ENCODE measurements around the gene SMTNL2.

SMTNL2 gene

GRCh38 chr17:4584101-4584916 lies at the start of gene SMTNL2:
SMTNL2 (plus strand) TSS chr17:4584529; CDS start chr17:4584606, 77 bp downstream.
- DNase-seq, result no peak

GRCh38 chr17:4534928-4535666 lies 49.2 kb upstream of the SMTNL2 start:
- no peak for DNase-seq

- DNase-seq, result no peak
Measured at GRCh38 chr17:4535667-4536258, 48.6 kb upstream of the SMTNL2 start.

GRCh38 chr17:4536259-4536741 lies 48.0 kb upstream of the SMTNL2 start:
- no peak for DNase-seq

GRCh38 chr17:4536742-4537411 lies 47.5 kb upstream of the SMTNL2 start:
- DNase-seq, result no peak

GRCh38 chr17:4537451-4538235 lies 46.7 kb upstream of the SMTNL2 start:
- no peak for DNase-seq

GRCh38 chr17:4538236-4539002 lies 45.9 kb upstream of the SMTNL2 start:
- no peak for DNase-seq

- no peak for DNase-seq
Measured at GRCh38 chr17:4539025-4539424, 45.3 kb upstream of the SMTNL2 start.

GRCh38 chr17:4539576-4540223 lies 44.6 kb upstream of the SMTNL2 start:
- DNase-seq, result no peak

- no peak for DNase-seq
Measured at GRCh38 chr17:4540224-4540651, 44.1 kb upstream of the SMTNL2 start.

GRCh38 chr17:4540687-4541327 lies 43.5 kb upstream of the SMTNL2 start:
- DNase-seq, result no peak

GRCh38 chr17:4541328-4542002 lies 42.9 kb upstream of the SMTNL2 start:
- no peak for DNase-seq

- no peak for DNase-seq
Measured at GRCh38 chr17:4542003-4542725, 42.2 kb upstream of the SMTNL2 start.

- DNase-seq, result no peak
Measured at GRCh38 chr17:4542726-4543191, 41.6 kb upstream of the SMTNL2 start.

- no peak for DNase-seq
Measured at GRCh38 chr17:4543557-4544026, 40.7 kb upstream of the SMTNL2 start.

GRCh38 chr17:4544135-4544950 lies 40.0 kb upstream of the SMTNL2 start:
- DNase-seq, result no peak

GRCh38 chr17:4544951-4545216 lies 39.4 kb upstream of the SMTNL2 start:
- DNase-seq, result no peak
